Adrenal gland (tissue), 5 donors: ENCODE results near the gene DHX16.

Source experiments
- POLR2A ChIP-seq, 2 donors: fragments of 450-650 bp; IDR thresholded peaks; one replicate each; pipeline ENCODE4 v1.6.1; 2017; ENCODE audit warnings: antibody characterized with exemption in 2 of 2, mild to moderate bottlenecking in 2 of 2, moderate library complexity in 1 of 2
- TF ChIP-seq, protein P1 (sequence below), 6 experiments: fragments of 450-650 bp in 4 of 6; fragments of 200-600 bp in 2 of 6; sonication (generic) in 1 of 6; IDR thresholded peaks; 1 replicate in 5 of 6; 2 replicates in 1 of 6; pipeline versions ENCODE4 v1.5.1 to v1.8.0; 2016 to 2021; ENCODE audit warnings: antibody characterized with exemption in 6 of 6, mild to moderate bottlenecking in 2 of 6, moderate library complexity in 1 of 6
- donor health status: DM: no; HTN: no; CAD: no.

DNA sequence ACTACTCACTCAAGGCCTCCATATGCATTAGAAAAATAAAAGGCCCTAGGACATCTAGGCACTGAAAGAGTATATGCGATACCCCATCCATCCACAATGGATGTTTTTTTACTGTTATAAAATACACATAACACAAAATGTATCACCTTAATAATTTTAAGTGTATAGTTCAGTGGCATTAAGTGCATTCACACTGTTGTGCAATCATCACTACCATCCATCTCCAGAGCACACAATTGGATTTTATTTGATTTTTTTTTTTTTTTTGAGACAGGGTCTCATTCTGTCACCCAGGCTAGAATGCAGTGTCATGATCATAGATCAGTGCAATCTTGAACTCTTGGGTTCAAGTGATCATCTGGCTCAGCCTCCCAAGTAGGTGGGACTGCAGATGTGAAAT is 41.5 kb upstream of the DHX16 start:
- TF ChIP-seq, protein P1, sequence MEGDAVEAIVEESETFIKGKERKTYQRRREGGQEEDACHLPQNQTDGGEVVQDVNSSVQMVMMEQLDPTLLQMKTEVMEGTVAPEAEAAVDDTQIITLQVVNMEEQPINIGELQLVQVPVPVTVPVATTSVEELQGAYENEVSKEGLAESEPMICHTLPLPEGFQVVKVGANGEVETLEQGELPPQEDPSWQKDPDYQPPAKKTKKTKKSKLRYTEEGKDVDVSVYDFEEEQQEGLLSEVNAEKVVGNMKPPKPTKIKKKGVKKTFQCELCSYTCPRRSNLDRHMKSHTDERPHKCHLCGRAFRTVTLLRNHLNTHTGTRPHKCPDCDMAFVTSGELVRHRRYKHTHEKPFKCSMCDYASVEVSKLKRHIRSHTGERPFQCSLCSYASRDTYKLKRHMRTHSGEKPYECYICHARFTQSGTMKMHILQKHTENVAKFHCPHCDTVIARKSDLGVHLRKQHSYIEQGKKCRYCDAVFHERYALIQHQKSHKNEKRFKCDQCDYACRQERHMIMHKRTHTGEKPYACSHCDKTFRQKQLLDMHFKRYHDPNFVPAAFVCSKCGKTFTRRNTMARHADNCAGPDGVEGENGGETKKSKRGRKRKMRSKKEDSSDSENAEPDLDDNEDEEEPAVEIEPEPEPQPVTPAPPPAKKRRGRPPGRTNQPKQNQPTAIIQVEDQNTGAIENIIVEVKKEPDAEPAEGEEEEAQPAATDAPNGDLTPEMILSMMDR (IDR thresholded peaks at IDR 0.05), result no peak
- no peak for TF ChIP-seq POLR2A (IDR thresholded peaks at IDR 0.05)
